MM.1S (cell line): ENCODE data around the gene RNF222.

ENCODE experiments used
- EZH2 ChIP-seq: fragments of 300-600 bp; sonication (generic); optimal IDR thresholded peaks from 2 replicates; pipeline ENCODE3; 2017; ENCODE audit warnings: low read depth, mild to moderate bottlenecking, antibody characterized with exemption, low read length, mixed read lengths
- TF ChIP-seq, protein P1 (sequence below): fragments of 300-600 bp; sonication (generic); IDR thresholded peaks from 2 replicates; pipeline ENCODE4 v1.5.1; 2016; ENCODE audit warnings: antibody characterized with exemption, low read length, mixed read lengths

DNA sequence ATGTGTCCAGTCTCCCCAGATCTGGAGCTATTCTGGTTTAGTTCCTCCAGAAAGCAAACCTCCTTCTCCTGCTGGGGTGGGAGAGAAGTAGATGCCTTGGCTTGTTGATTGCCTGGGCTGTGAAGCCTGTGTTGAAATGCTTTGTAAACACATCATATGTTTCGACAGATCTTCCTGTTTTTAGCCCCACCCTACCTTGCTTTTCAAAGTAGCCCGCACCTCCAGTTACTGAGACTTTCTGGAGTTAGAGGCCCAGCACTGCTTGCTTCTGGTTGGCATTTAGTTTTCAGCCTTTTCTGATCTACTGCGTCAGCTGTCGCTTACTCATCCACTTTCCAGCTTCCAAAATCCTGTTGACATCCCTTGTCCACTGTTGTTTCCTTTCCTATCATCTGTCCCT is 20.2 kb upstream of the RNF222 start:
- TF ChIP-seq, protein P1, sequence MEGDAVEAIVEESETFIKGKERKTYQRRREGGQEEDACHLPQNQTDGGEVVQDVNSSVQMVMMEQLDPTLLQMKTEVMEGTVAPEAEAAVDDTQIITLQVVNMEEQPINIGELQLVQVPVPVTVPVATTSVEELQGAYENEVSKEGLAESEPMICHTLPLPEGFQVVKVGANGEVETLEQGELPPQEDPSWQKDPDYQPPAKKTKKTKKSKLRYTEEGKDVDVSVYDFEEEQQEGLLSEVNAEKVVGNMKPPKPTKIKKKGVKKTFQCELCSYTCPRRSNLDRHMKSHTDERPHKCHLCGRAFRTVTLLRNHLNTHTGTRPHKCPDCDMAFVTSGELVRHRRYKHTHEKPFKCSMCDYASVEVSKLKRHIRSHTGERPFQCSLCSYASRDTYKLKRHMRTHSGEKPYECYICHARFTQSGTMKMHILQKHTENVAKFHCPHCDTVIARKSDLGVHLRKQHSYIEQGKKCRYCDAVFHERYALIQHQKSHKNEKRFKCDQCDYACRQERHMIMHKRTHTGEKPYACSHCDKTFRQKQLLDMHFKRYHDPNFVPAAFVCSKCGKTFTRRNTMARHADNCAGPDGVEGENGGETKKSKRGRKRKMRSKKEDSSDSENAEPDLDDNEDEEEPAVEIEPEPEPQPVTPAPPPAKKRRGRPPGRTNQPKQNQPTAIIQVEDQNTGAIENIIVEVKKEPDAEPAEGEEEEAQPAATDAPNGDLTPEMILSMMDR, result no peak
- no peak for TF ChIP-seq EZH2
